Tibial artery (tissue), 4 donors: Measurements from ENCODE around the gene CRAT.
A peak's percentile ranks its signal among the peaks of the same experiment; 100 is the strongest.

ENCODE experiments used
- DNase-seq, 2 donors: peaks; one replicate each; pipeline ENCODE4 v3.0.0-alpha.2; 2019
- H3K27ac ChIP-seq, 2 donors: fragments of 200-600 bp; sonication (generic) in 1 of 2; 1 replicate in 1 of 2; 2 replicates in 1 of 2; pipeline ENCODE4 v1.5.1; 2018 to 2019; ENCODE audit warnings: mild to moderate bottlenecking in 1 of 2
- H3K27me3 ChIP-seq, 2 donors: fragments of 200-600 bp; sonication (generic) in 1 of 2; one replicate each; pipeline versions ENCODE4 v1.5.1 to v1.6.0; 2016 to 2019
- H3K36me3 ChIP-seq, 3 donors: fragments of 200-600 bp; sonication (generic) in 2 of 3; one replicate each; pipeline ENCODE4 v1.5.1; 2016 to 2019; ENCODE audit warnings: mild to moderate bottlenecking in 2 of 3
- H3K4me1 ChIP-seq, 4 donors: fragments of 200-600 bp; sonication (generic) in 2 of 4; 1 replicate in 3 of 4; 2 replicates in 1 of 4; pipeline ENCODE4 v1.5.1; 2016 to 2019
- H3K4me3 ChIP-seq, 2 donors: fragments of 200-600 bp; sonication (generic) in 1 of 2; 1 replicate in 1 of 2; 2 replicates in 1 of 2; pipeline ENCODE4 v1.5.1; 2018 to 2019; ENCODE audit warnings: mild to moderate bottlenecking in 2 of 2
- H3K9me3 ChIP-seq, 3 donors: fragments of 200-600 bp; sonication (generic) in 1 of 3; one replicate each; pipeline ENCODE4 v1.5.1; 2016 to 2019
- CTCF ChIP-seq, 2 experiments: fragments of 200-600 bp in 1 of 2; fragments of 450-650 bp in 1 of 2; IDR thresholded peaks; one replicate each; pipeline ENCODE4 v1.5.1; 2017 to 2019; ENCODE audit warnings: antibody characterized with exemption in 2 of 2, mild to moderate bottlenecking in 1 of 2, moderate library complexity in 1 of 2
- intact Hi-C: fragments of 100-400 bp; cut with DNase I; formaldehyde crosslinking; loops from one replicate; pipeline ENCODE4 v1.15.0; 2023; ENCODE audit warnings: low total_unique reads

The CRAT gene

GRCh38 chr9:129111528-129112151, 1.0 kb upstream of the CRAT start:
- H3K4me1 ChIP-seq, result peaks cover 0 to 50% (median 27%) of the 10 kb centered on the region in 4 donors
- H3K27ac ChIP-seq, result peak overlapping the region; percentile 88 to 92
- H3K9me3 ChIP-seq, result no peaks in the 10 kb centered on the region
- peak in 1 of 2 donors; percentile 52 for DNase-seq
- no peak for TF ChIP-seq CTCF (IDR thresholded peaks at IDR 0.05)
- H3K36me3 ChIP-seq, result peaks cover 5 to 21% (median 15%) of the 10 kb centered on the region in 3 donors
- no peaks in the 10 kb centered on the region for H3K27me3 ChIP-seq
- H3K4me3 ChIP-seq, result peak overlapping the region; percentile 80 to 84
- intact Hi-C loops, result no loop called here

GRCh38 chr9:129109952-129110739, 447 bp downstream of the CRAT start:
- Histone ChIP-seq H3K4me3 (peak overlapping the region; percentile 80 to 84), H3K36me3 (peaks cover 5 to 36% (median 26%) of the 10 kb centered on the region in 3 donors), H3K27ac (peak overlapping the region; percentile 88 to 92), H3K9me3 (no peaks in the 10 kb centered on the region), H3K27me3 (no peaks in the 10 kb centered on the region), H3K4me1 (peaks cover 0 to 50% (median 27%) of the 10 kb centered on the region in 4 donors)
- DNase-seq, result peak; percentile 70 to 85
- no peak for TF ChIP-seq CTCF (IDR thresholded peaks at IDR 0.05)
- intact Hi-C loops, result no loop called here

GRCh38 chr9:129109537-129109903, 1.1 kb downstream of the CRAT start:
- DNase-seq, result peak; percentile 65 to 77
- no peak for TF ChIP-seq CTCF (IDR thresholded peaks at IDR 0.05)
- peaks cover 0 to 50% (median 27%) of the 10 kb centered on the region in 4 donors for H3K4me1 ChIP-seq
- no peaks in the 10 kb centered on the region for H3K27me3 ChIP-seq
- no peaks in the 10 kb centered on the region for H3K9me3 ChIP-seq
- intact Hi-C loops, result no loop called here
- peaks cover 5 to 36% (median 26%) of the 10 kb centered on the region in 3 donors for H3K36me3 ChIP-seq
- H3K4me3 ChIP-seq, result peak overlapping the region; percentile 80 to 84
- H3K27ac ChIP-seq, result peak overlapping the region; percentile 88 to 92

GRCh38 chr9:129108805-129109536, 1.6 kb downstream of the CRAT start:
- Histone ChIP-seq H3K36me3 (peaks cover 5 to 39% (median 26%) of the 10 kb centered on the region in 3 donors), H3K4me1 (peaks cover 0 to 46% (median 27%) of the 10 kb centered on the region in 4 donors), H3K27ac (peak overlapping the region; percentile 88 to 92), H3K4me3 (peak overlapping the region; percentile 80 to 84), H3K9me3 (no peaks in the 10 kb centered on the region), H3K27me3 (no peaks in the 10 kb centered on the region)
- no peak for TF ChIP-seq CTCF (IDR thresholded peaks at IDR 0.05)
- DNase-seq, result no peak
- intact Hi-C loops, result no loop called here

GRCh38 chr9:129108083-129108804, 2.3 kb downstream of the CRAT start:
- intact Hi-C loops, result no loop called here
- peak overlapping the region in 1 of 2 donors; percentile 92 for H3K27ac ChIP-seq
- no peak for TF ChIP-seq CTCF (IDR thresholded peaks at IDR 0.05)

More at GRCh38 chr9:129108083-129108804, 2.3 kb downstream of the CRAT start:
- DNase-seq, result no peak
- Histone ChIP-seq H3K4me3 (no peak overlapping the region), H3K27me3 (no peaks in the 10 kb centered on the region), H3K9me3 (no peaks in the 10 kb centered on the region), H3K36me3 (peaks cover 5 to 46% (median 26%) of the 10 kb centered on the region in 3 donors), H3K4me1 (peaks cover 0 to 39% (median 25%) of the 10 kb centered on the region in 4 donors)
